Measurements from ENCODE around the gene CHPF. TPM values are rescaled to one million over a fixed set of nuclear protein-coding genes. Genes with fewer than 3 reads are reported as not detected.

Gene CHPF, protein sequence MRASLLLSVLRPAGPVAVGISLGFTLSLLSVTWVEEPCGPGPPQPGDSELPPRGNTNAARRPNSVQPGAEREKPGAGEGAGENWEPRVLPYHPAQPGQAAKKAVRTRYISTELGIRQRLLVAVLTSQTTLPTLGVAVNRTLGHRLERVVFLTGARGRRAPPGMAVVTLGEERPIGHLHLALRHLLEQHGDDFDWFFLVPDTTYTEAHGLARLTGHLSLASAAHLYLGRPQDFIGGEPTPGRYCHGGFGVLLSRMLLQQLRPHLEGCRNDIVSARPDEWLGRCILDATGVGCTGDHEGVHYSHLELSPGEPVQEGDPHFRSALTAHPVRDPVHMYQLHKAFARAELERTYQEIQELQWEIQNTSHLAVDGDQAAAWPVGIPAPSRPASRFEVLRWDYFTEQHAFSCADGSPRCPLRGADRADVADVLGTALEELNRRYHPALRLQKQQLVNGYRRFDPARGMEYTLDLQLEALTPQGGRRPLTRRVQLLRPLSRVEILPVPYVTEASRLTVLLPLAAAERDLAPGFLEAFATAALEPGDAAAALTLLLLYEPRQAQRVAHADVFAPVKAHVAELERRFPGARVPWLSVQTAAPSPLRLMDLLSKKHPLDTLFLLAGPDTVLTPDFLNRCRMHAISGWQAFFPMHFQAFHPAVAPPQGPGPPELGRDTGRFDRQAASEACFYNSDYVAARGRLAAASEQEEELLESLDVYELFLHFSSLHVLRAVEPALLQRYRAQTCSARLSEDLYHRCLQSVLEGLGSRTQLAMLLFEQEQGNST
- 49.3 and 59.7 TPM in 2 replicates for total RNA-seq

DNA sequence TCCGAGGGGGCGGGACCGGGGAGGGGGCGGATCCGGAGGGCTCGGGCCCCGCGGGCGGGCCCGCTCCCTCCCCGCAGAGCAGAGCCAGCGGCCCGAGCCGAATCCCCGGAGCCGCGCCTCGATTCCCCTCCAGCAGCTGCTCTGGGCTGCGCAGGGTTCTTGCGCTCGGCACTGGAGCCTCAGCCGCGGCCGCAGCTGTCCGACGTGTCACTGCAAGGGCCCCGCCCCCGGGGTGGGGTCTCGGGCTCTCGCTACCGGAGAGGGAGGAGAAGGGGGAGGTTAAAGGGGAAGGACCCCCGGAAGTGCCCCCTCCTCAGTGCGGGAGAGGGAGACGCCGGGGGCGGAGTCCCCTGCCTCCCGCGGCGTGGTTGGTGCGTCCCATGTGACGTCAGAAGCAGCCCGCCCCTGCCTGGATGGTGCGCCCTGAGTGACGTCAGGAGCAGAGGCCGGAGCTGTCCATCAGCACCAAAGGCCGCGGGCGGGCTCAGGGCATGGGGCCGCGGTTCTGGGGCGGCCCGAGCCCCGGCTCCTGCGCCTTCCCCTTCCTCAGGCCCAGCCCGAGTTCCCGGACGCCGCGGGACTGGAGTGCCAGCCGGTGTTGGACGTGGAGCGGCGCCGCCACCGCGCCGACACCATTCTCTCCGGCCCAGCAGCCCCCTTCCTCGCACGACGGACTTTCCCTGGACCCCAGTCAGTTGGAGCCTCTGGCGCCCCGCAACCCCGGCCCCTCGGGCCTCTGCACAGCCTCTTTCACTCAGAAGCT lies at the start of gene CHPF, which contains the start of gene TMEM198:
Gene CHPF, minus strand, starts transcription at position 214 of the 763 bp plus-strand sequence. CDS start 271 bp downstream, outside the sequence.
Gene TMEM198, plus strand, starts transcription at position 433 of the 763 bp plus-strand sequence. CDS start 700 bp downstream, outside the sequence.

DNA sequence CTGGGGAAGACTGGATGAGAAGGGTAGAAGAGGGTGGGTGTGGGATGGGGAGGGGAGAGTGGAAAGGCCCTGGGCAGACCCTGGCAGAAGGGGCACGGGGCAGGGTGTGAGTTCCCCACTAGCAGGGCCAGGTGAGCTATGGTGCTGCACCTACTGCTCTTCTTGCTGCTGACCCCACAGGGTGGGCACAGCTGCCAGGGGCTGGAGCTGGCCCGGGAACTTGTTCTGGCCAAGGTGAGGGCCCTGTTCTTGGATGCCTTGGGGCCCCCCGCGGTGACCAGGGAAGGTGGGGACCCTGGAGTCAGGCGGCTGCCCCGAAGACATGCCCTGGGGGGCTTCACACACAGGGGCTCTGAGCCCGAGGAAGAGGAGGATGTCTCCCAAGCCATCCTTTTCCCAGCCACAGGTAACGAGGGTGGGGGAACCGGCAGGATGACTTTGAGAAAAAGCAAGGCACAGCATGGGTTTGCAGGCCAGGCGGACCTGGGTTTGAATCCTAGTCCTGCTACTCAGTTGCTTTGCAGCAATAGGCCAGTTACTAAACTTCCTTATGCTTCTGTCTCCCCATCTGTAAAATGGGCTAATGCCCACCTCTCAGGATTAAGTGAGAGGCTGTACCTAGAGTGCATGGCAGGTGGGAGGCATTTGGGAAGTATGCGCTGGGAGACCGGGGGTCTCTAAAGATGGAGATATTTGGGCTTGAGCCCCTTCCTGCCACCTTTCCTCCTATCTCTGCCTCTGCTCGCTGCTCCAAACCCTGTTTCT lies 28.8 kb upstream of the CHPF start, which contains the start of gene INHA:
Gene INHA, plus strand, starts transcription at position 74 of the 765 bp plus-strand sequence. Its CDS starts 65 bp downstream, at position 139.

DNA sequence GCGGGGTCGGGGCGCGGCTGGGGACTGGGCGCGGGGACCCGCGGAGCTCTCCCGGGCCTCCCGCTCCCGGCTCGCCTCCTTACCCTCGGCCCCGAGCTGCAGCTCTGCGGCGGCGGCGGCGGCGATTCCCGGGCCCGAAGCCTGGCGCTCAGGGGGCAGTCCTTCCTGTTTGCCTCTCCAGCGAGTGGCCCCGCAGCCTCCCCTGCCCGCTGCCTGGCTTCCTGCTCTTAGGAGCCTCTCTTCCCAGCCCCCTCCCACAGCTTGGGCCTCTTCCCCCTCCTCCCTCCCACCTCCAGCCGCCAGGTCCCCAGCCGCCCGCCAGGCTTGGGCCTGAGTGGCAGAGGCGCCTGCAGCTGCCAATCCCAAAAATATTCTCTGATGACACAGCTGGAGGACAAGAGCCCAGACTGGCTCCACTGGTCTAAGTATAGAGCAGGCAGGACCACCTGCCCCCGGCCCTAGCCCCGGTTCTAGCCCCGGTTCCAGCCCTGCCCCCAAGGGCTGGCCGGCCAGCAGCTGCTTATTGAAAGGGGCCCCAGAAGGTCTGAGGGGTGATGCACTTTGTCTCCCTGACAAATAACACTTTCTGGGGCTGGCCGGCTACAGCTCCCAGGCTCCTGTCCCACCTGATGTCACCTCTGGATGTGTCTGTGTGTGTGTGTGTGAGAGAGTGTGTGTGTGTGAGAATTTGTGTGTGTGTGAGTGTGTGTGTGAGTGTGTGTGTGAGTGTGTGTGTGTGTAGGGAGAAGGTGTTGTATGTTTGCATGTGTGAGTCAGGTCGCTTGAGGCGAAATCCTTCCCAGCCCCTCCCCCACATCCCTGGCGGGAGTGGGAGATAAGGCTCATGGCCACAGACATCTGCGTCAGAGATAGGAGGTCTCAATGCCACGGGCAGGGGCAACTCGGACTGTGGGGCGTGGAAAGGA lies 28.0 kb upstream of the CHPF start, which contains the start of gene OBSL1:
Gene OBSL1, minus strand, starts transcription at position 229 of the 926 bp plus-strand sequence. CDS start 307 bp downstream, outside the sequence.

DNA sequence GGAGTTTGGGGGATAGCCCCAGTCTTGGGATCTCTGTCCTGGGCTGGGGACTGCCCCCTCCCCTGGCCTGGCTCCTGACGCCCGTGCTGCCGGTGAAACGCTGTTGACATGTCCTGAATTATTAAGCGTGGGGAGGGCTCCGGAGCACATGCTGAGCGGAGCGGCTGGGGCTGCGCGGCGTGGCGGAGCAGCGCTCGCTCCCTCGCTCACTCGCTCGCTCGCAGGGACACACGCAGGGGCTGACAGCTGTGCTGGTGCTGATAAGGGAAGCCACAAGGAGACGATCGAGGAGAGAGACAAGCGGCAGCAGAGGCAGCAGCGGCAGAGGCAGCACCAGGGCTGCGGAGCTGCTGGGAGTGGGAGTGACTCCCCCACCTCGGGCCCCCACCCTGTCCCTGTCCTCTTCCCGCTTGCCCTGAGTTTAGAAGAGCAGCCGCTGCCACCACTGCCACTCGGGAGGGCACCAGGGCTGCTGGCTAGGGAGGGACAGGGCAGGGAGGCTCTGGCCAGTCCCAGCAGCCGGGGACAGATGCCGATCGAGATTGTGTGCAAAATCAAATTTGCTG lies 29.3 kb downstream of the CHPF start, which contains the start of gene ASIC4:
Gene ASIC4, plus strand, starts transcription at position 287 of the 566 bp plus-strand sequence. Its CDS starts 243 bp downstream, at position 530.

DNA sequence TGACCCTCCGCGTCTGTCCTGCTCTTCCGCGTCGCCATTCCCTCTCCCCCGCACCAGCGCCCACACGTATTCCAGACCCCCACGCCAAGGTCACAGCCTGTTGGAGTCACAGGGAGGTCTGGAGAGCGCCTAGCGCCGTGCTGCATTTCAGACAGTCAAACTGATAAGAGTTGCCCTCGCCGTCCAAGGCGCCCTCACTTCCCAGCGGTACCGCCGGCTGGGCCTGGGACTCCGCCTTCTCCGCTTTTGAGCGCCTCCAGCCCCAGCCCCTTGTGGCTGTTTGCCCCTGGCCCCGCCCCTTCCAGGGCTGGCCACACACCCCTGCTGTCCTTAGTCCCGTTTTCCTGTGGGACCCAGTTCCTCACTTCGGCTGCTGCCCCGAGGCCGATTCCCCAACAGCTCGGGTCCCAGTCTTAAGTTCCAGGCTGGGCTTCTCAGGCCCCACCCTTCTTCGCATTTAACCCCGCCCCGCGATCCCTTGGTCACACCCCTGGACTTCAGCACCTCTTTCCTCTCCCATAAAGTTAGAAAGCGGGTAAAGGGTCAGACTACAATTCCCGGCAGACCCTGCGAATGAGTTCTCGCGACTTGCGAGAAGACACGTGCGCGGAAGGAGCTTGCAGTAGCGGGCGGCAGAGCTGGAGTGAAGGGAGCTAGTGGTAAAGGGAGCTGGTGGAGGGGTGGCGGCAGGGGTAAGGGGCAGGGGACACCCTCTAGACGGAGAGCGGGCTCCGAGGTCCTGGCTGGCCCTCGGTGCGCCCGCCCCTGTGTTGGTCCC lies 45.1 kb downstream of the CHPF start, which contains the start of gene GMPPA:
Gene GMPPA, plus strand, starts transcription at position 612 of the 778 bp plus-strand sequence. CDS start 1,085 bp downstream, outside the sequence.

Other genes with a start within 250 kb of the CHPF start
- 7.2 and 12.6 TPM in 2 replicates for gene PTPRN, start 234.4 kb downstream of the CHPF start, total RNA-seq
- not detected in 2 replicates for gene RESP18, start 211.1 kb downstream of the CHPF start, total RNA-seq
- 78.2 and 137 TPM in 2 replicates for gene DNPEP, start 155.9 kb downstream of the CHPF start, total RNA-seq
- 2.4 and 2.7 TPM in 2 replicates for gene DES, start 125.4 kb downstream of the CHPF start, total RNA-seq
- 7.8 and 9.1 TPM in 2 replicates for gene SPEG, start 109.0 kb downstream of the CHPF start, total RNA-seq
- gene GMPPA, start 44.9 kb downstream of the CHPF start, total RNA-seq: 57.7 and 58.9 TPM in 2 replicates
- gene ASIC4, start 29.3 kb downstream of the CHPF start, total RNA-seq: 0.09 and 0.16 TPM in 2 replicates
- gene TMEM198, start 219 bp upstream of the CHPF start, total RNA-seq: 0.95 and 1.3 TPM in 2 replicates
- 30.7 and 54.0 TPM in 2 replicates for gene OBSL1, start 27.7 kb upstream of the CHPF start, total RNA-seq
- gene INHA, start 28.5 kb upstream of the CHPF start, total RNA-seq: 0.26 and 0.32 TPM in 2 replicates
- gene STK11IP, start 54.0 kb upstream of the CHPF start, total RNA-seq: 13.1 and 15.1 TPM in 2 replicates
- gene SLC4A3, start 83.8 kb upstream of the CHPF start, total RNA-seq: 2.0 and 2.2 TPM in 2 replicates

Data from bronchial smooth muscle cell (primary cell).